Activated naive CD4-positive, alpha-beta T cell treated with anti-CD3 and anti-CD28 coated beads, Interleukin-2, amount 50 U/mL, for 24 hours (primary cell): ENCODE data around the gene ABCA8.

ENCODE experiments used
- H3K27ac Mint-ChIP-seq: one replicate; pipeline ENCODE4 v1.8.0; 2021; ENCODE audit warnings: mild to moderate bottlenecking, mixed read lengths
- H3K27me3 Mint-ChIP-seq: one replicate; pipeline ENCODE4 v1.8.0; 2021; ENCODE audit warnings: mixed read lengths
- H3K36me3 Mint-ChIP-seq: one replicate; pipeline ENCODE4 v1.8.0; 2021; ENCODE audit warnings: mixed read lengths
- H3K4me1 Mint-ChIP-seq: one replicate; pipeline ENCODE4 v1.8.0; 2021; ENCODE audit warnings: mixed read lengths
- H3K4me3 Mint-ChIP-seq: one replicate; pipeline ENCODE4 v1.8.0; 2021; ENCODE audit warnings: mild to moderate bottlenecking, mixed read lengths
- H3K9me3 Mint-ChIP-seq: one replicate; pipeline ENCODE4 v1.8.0; 2021; ENCODE audit warnings: mixed read lengths

The ABCA8 gene

DNA sequence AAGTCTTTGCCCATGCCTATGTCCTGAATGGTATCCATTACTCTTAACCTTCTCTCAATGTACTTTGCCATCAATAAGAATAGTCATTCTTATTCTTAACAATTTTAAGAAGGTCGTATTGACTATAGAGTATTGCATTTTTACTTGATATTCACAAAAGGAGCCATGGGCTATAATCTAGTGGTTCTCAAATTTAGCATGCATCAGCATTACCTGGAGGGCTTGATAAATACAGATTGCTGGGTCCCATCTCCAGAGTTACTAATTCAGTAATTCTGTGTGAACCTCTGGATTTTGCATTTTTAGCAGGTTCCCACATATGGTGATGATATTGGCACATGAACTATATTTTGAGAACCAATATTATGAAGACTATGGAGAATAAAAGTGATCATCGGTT lies 89.6 kb downstream of the ABCA8 start:
- Mint-ChIP-seq H3K4me1 (no peaks in the 10 kb centered on the region), H3K27ac (no peak overlapping the region), H3K4me3 (no peak overlapping the region), H3K27me3 (peaks cover 7% of the 10 kb centered on the region), H3K36me3 (no peaks in the 10 kb centered on the region), H3K9me3 (peaks cover 9% of the 10 kb centered on the region)

- Mint-ChIP-seq H3K27me3 (peaks cover 8% of the 10 kb centered on the region), H3K4me3 (no peak overlapping the region), H3K36me3 (peaks cover 2% of the 10 kb centered on the region), H3K9me3 (peaks cover 9% of the 10 kb centered on the region), H3K4me1 (no peaks in the 10 kb centered on the region), H3K27ac (no peak overlapping the region)
These were observed 92.0 kb downstream of the ABCA8 start for GRCh38 chr17:68863091-68863652.

GRCh38 chr17:68861602-68862001 lies 93.6 kb downstream of the ABCA8 start:
- Mint-ChIP-seq H3K4me1 (no peaks in the 10 kb centered on the region), H3K27ac (no peak overlapping the region), H3K36me3 (peaks cover 2% of the 10 kb centered on the region), H3K9me3 (peaks cover 9% of the 10 kb centered on the region), H3K4me3 (no peak overlapping the region), H3K27me3 (peaks cover 11% of the 10 kb centered on the region)

GRCh38 chr17:68860941-68861340 lies 94.3 kb downstream of the ABCA8 start:
- Mint-ChIP-seq H3K4me1 (no peaks in the 10 kb centered on the region), H3K27me3 (peaks cover 11% of the 10 kb centered on the region), H3K27ac (no peak overlapping the region), H3K4me3 (no peak overlapping the region), H3K9me3 (peaks cover 9% of the 10 kb centered on the region), H3K36me3 (peaks cover 2% of the 10 kb centered on the region)

GRCh38 chr17:68854452-68854851 lies 100.7 kb downstream of the ABCA8 start:
- H3K9me3 Mint-ChIP-seq, result no peaks in the 10 kb centered on the region
- no peak overlapping the region for H3K27ac Mint-ChIP-seq
- H3K36me3 Mint-ChIP-seq, result no peaks in the 10 kb centered on the region
- peaks cover 14% of the 10 kb centered on the region for H3K27me3 Mint-ChIP-seq
- no peaks in the 10 kb centered on the region for H3K4me1 Mint-ChIP-seq
- H3K4me3 Mint-ChIP-seq, result no peak overlapping the region

- no peak overlapping the region for H3K4me3 Mint-ChIP-seq
- no peaks in the 10 kb centered on the region for H3K36me3 Mint-ChIP-seq
- no peaks in the 10 kb centered on the region for H3K9me3 Mint-ChIP-seq
- H3K27me3 Mint-ChIP-seq, result peaks cover 14% of the 10 kb centered on the region
- no peak overlapping the region for H3K27ac Mint-ChIP-seq
- H3K4me1 Mint-ChIP-seq, result no peaks in the 10 kb centered on the region
These were observed 101.8 kb downstream of the ABCA8 start for GRCh38 chr17:68853439-68853838.

- Mint-ChIP-seq H3K9me3 (no peaks in the 10 kb centered on the region), H3K27me3 (peaks cover 14% of the 10 kb centered on the region), H3K36me3 (no peaks in the 10 kb centered on the region), H3K27ac (no peak overlapping the region), H3K4me1 (no peaks in the 10 kb centered on the region), H3K4me3 (no peak overlapping the region)
These were observed 102.2 kb downstream of the ABCA8 start for GRCh38 chr17:68853036-68853435.

DNA sequence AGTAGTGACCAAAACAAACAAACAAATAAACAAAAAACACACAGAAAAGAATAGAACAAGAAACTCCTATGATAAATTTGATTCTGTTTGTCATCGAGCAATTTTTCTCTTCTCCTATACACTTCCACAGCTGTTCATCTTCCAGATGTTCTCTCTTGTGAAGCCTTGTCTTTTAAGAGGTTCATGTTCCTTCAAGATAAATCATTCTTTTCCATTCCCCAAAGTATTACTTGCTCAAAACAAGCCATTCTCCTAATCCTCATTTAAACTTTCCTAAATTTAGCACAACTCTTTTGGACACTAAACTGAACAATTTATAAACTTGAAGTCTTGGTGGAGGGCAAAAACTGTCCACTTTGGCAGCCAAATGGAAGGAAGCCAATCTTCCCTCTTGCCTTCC lies 103.3 kb downstream of the ABCA8 start:
- Mint-ChIP-seq H3K4me3 (no peak overlapping the region), H3K36me3 (no peaks in the 10 kb centered on the region), H3K27ac (no peak overlapping the region), H3K4me1 (no peaks in the 10 kb centered on the region), H3K9me3 (no peaks in the 10 kb centered on the region), H3K27me3 (peaks cover 14% of the 10 kb centered on the region)

DNA sequence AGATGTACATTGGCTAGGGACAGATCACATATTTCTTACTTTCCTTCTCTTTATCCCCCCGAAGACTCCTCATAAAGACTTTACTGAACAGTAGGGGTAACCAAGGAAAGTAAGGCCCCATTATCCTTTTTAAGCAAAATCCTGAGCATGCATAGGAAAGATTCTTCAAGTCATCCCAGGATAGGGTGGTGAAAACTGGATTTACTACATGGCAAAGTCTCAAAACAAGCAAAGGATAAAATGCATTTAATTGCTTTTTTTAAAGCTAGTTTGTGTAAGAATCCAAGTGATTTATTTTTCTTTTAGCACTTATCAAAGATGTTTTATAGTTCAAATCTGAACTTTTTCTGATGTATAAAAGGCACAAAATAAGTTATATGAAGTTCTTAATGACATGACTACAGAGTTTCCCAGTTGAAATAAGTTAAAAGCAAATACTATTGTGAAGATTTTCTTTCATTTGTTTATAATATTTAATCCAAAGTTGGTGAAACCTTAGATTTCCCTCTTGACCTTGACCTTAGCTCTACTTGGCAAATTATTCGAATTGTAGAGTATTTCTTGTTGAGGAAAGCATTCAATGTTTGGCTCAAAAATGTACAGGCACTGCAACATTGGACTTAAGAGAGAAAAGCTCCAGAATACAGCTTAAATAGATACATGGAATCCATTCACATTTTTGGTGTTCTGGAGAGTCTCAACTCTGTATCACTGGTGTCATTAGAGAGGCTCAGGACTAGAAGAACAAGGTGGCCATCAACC lies 104.3 kb downstream of the ABCA8 start:
- H3K4me1 Mint-ChIP-seq, result no peaks in the 10 kb centered on the region
- H3K27me3 Mint-ChIP-seq, result peaks cover 12% of the 10 kb centered on the region
- no peaks in the 10 kb centered on the region for H3K36me3 Mint-ChIP-seq
- no peak overlapping the region for H3K27ac Mint-ChIP-seq
- H3K4me3 Mint-ChIP-seq, result no peak overlapping the region
- H3K9me3 Mint-ChIP-seq, result no peaks in the 10 kb centered on the region

GRCh38 chr17:68849673-68850610 lies 105.2 kb downstream of the ABCA8 start:
- H3K9me3 Mint-ChIP-seq, result no peaks in the 10 kb centered on the region
- H3K36me3 Mint-ChIP-seq, result no peaks in the 10 kb centered on the region

DNA sequence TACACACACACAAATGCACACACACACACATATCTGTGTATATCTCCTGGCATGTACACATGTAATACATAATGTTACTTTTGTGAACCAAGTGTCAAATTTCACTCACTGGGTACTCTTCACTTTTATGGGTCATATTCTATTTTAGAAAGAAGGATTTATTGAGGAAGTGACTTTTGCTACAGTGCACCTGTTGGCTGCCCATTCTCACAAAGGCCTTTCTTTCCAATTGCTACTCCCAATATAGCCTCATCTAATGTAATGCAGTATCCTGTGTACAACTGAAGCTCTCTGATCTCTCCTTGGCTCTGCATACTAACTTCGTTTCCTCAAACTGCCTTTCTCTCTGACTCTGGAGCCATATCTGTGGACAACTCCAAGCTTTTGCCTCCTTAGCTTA lies 107.5 kb downstream of the ABCA8 start:
- H3K27ac Mint-ChIP-seq, result no peak overlapping the region
- peaks cover 8% of the 10 kb centered on the region for H3K27me3 Mint-ChIP-seq
- no peaks in the 10 kb centered on the region for H3K36me3 Mint-ChIP-seq
- H3K4me3 Mint-ChIP-seq, result no peak overlapping the region
- no peaks in the 10 kb centered on the region for H3K9me3 Mint-ChIP-seq
- H3K4me1 Mint-ChIP-seq, result no peaks in the 10 kb centered on the region

More at GRCh38 chr17:68849673-68850610, 105.2 kb downstream of the ABCA8 start:
- Mint-ChIP-seq H3K4me3 (no peak overlapping the region), H3K27ac (no peak overlapping the region), H3K27me3 (peaks cover 12% of the 10 kb centered on the region), H3K4me1 (no peaks in the 10 kb centered on the region)

DNA sequence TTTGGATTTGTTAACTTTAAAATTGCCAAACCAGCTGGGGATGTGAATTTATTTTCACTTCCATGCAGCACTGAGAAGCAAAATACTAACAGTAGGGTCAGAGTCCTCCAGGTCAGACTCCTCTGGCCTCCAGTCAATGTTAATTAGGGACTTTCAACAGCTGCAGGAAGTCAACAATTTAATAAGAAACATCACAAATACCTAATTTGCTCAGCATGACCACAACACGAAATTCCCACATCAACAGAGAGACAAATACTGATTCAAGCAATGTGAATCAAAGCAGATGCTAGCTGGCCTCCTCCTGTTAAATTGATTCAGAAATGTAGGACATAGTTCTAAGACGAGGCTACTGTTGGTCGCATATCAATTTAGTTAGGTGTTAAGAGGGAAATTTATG lies 111.7 kb downstream of the ABCA8 start:
- Mint-ChIP-seq H3K4me3 (no peak overlapping the region), H3K4me1 (no peaks in the 10 kb centered on the region), H3K27ac (no peak overlapping the region), H3K27me3 (peaks cover 7% of the 10 kb centered on the region), H3K36me3 (no peaks in the 10 kb centered on the region), H3K9me3 (no peaks in the 10 kb centered on the region)

DNA sequence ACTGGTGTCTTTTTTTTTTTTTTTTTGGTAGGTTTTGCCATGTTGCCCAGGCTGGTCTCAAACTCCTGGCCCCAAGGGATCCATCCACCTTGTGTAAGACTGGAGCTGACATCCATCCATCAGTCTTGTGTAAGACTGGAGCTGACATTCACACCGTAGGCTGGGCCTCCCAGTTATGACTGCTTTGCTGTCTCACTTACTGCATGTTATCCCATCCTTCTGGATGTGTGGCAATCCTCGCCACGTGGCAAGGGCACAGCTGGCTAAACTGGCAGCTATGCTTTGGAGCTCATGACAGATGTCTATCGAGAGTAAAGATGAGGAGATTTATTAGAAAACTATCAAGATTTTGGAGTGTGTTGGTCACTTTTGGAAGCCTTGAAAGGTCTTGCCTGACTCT lies 115.1 kb downstream of the ABCA8 start:
- Mint-ChIP-seq H3K36me3 (no peaks in the 10 kb centered on the region), H3K9me3 (no peaks in the 10 kb centered on the region), H3K4me3 (no peak overlapping the region), H3K27me3 (peaks cover 15% of the 10 kb centered on the region), H3K27ac (no peak overlapping the region), H3K4me1 (no peaks in the 10 kb centered on the region)

GRCh38 chr17:68835071-68835470 lies 120.1 kb downstream of the ABCA8 start:
- no peaks in the 10 kb centered on the region for H3K9me3 Mint-ChIP-seq
- H3K27ac Mint-ChIP-seq, result no peak overlapping the region
- H3K27me3 Mint-ChIP-seq, result peaks cover 17% of the 10 kb centered on the region
- no peaks in the 10 kb centered on the region for H3K4me1 Mint-ChIP-seq
- no peaks in the 10 kb centered on the region for H3K36me3 Mint-ChIP-seq
- H3K4me3 Mint-ChIP-seq, result no peak overlapping the region

DNA sequence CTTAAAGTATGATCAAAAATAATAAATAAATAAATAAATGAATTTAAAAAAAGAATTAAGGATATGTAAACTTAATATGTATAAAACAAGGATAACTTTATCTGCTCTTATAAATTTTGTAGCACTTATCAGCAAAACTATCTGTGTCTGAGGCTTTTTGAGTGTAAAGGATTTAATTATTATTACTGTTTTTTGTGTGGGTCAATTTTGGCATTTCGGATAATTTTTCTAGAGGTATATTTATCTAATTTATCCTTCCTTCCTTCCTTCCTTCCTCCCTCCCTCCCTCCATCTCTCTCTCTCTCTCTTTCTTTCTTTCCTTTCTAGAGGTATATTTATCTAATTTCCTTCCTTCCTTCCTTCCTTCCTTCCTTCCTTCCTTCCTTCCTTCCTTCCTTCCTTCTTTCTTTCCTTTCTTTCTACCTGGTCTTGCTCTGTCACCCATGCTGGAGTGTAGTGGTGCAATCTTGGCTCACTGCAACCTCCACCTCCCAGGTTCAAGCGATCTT lies 120.8 kb downstream of the ABCA8 start:
- Mint-ChIP-seq H3K4me1 (no peaks in the 10 kb centered on the region), H3K27me3 (peaks cover 16% of the 10 kb centered on the region), H3K27ac (no peak overlapping the region), H3K36me3 (no peaks in the 10 kb centered on the region), H3K4me3 (no peak overlapping the region), H3K9me3 (no peaks in the 10 kb centered on the region)
